ENCODE data around the gene MED12L. TPM values are rescaled to one million over a fixed set of nuclear protein-coding genes. Genes with fewer than 3 reads are reported as not detected.

MED12L gene
- total RNA-seq, 2 experiments from 2014 or later: 12.6 to 32.7 TPM

GRCh38 chr3:151393146-151393830 lies 307.8 kb downstream of the MED12L start:
- intact Hi-C loops (cut with micrococcal nuclease; ENCODE audit: unreplicated experiment): no loop called here
- Histone ChIP-seq H4K20me1 (ENCODE audit: insufficient read depth, low read length) (no peaks in the 10 kb centered on the region), H3K4me2 (ENCODE audit: low read length) (no peak overlapping the region), H3K9me2 (ENCODE audit: insufficient read depth, low read length) (no peaks in the 10 kb centered on the region), H2AFZ (ENCODE audit: low read length) (no peak overlapping the region), H3K4me1 (ENCODE audit: insufficient read depth, low read length, poor library complexity, severe bottlenecking) (peaks cover 3% of the 10 kb centered on the region), H3K36me3 (ENCODE audit: insufficient read depth, low read length) (peaks cover 23% of the 10 kb centered on the region), H3K27ac (ENCODE audit: low read depth, low read length, poor library complexity, severe bottlenecking) (no peak overlapping the region), H3K9me3 (ENCODE audit: low read length) (no peaks in the 10 kb centered on the region), H3K79me2 (ENCODE audit: insufficient read depth, low read depth, low read length) (no peaks in the 10 kb centered on the region), H3K4me3 (ENCODE audit: low read depth, low read length, poor library complexity, severe bottlenecking) (no peak overlapping the region)
- no TSS peak for BruUV-seq (replicated peaks)
- DNase-seq (ENCODE audit: low spot score): no peak
- ChIA-PET POLR2A (interaction anchor here (0.7 to 2.2 kb wide), 3 partner anchors 8 to 19 kb away, joined by 3 to 6 read pairs (median 3); partner anchors contain the start of gene P2RY12), CTCF (ENCODE audit: unreplicated experiment) (interaction anchor here (0.6 kb wide), 1 partner anchor 265 kb away, joined by 3 read pairs; no protein-coding TSS in a partner anchor)
- no peak for TF ChIP-seq EZH2phosphoT487 (IDR thresholded peaks at IDR 0.05; ENCODE audit: borderline replicate concordance, low read depth, low read length)
- TF ChIP-seq CTCF (conservative IDR thresholded peaks at IDR 0.05; ENCODE audit: low read length): no peak

- DNase-seq (ENCODE audit: low spot score): no peak
- BruUV-seq (replicated peaks): no TSS peak
- peaks cover 8% of the 10 kb centered on the region for H3K4me1 ChIP-seq (ENCODE audit: insufficient read depth, low read length, poor library complexity, severe bottlenecking)
- ChIA-PET CTCF (ENCODE audit: unreplicated experiment) (interaction anchor here (0.6 kb wide), 1 partner anchor 264 kb away, joined by 3 read pairs; no protein-coding TSS in a partner anchor), POLR2A (interaction anchor here (0.7 to 2.2 kb wide), 2 partner anchors 12 to 18 kb away, joined by 3 to 6 read pairs; no protein-coding TSS in a partner anchor)
- H3K79me2 ChIP-seq (ENCODE audit: insufficient read depth, low read depth, low read length): no peaks in the 10 kb centered on the region
- no peak overlapping the region for H2AFZ ChIP-seq (ENCODE audit: low read length)
- no peak overlapping the region for H3K4me2 ChIP-seq (ENCODE audit: low read length)
- TF ChIP-seq EZH2phosphoT487 (IDR thresholded peaks at IDR 0.05; ENCODE audit: borderline replicate concordance, low read depth, low read length): no peak
- TF ChIP-seq CTCF (conservative IDR thresholded peaks at IDR 0.05; ENCODE audit: low read length): no peak
- no peak overlapping the region for H3K4me3 ChIP-seq (ENCODE audit: low read depth, low read length, poor library complexity, severe bottlenecking)
- H3K9me2 ChIP-seq (ENCODE audit: insufficient read depth, low read length): no peaks in the 10 kb centered on the region
- no peak overlapping the region for H3K27ac ChIP-seq (ENCODE audit: low read depth, low read length, poor library complexity, severe bottlenecking)
- H3K9me3 ChIP-seq (ENCODE audit: low read length): no peaks in the 10 kb centered on the region
- no peaks in the 10 kb centered on the region for H4K20me1 ChIP-seq (ENCODE audit: insufficient read depth, low read length)
- peaks cover 27% of the 10 kb centered on the region for H3K36me3 ChIP-seq (ENCODE audit: insufficient read depth, low read length)
- intact Hi-C loops (cut with micrococcal nuclease; ENCODE audit: unreplicated experiment): no loop called here
Observed at GRCh38 chr3:151393941-151394340, 308.5 kb downstream of the MED12L start.

GRCh38 chr3:151394611-151395010 lies 309.1 kb downstream of the MED12L start:
- intact Hi-C loops (cut with micrococcal nuclease; ENCODE audit: unreplicated experiment): no loop called here
- no peak overlapping the region for H2AFZ ChIP-seq (ENCODE audit: low read length)
- H3K9me2 ChIP-seq (ENCODE audit: insufficient read depth, low read length): no peaks in the 10 kb centered on the region
- no peak overlapping the region for H3K4me2 ChIP-seq (ENCODE audit: low read length)
- H4K20me1 ChIP-seq (ENCODE audit: insufficient read depth, low read length): no peaks in the 10 kb centered on the region
- H3K36me3 ChIP-seq (ENCODE audit: insufficient read depth, low read length): peaks cover 27% of the 10 kb centered on the region
- BruUV-seq (replicated peaks): no TSS peak
- H3K9me3 ChIP-seq (ENCODE audit: low read length): no peaks in the 10 kb centered on the region
- peaks cover 11% of the 10 kb centered on the region for H3K4me1 ChIP-seq (ENCODE audit: insufficient read depth, low read length, poor library complexity, severe bottlenecking)
- no peak overlapping the region for H3K4me3 ChIP-seq (ENCODE audit: low read depth, low read length, poor library complexity, severe bottlenecking)
- no peaks in the 10 kb centered on the region for H3K79me2 ChIP-seq (ENCODE audit: insufficient read depth, low read depth, low read length)
- DNase-seq (ENCODE audit: low spot score): no peak
- TF ChIP-seq CTCF (conservative IDR thresholded peaks at IDR 0.05; ENCODE audit: low read length): no peak
- TF ChIP-seq EZH2phosphoT487 (IDR thresholded peaks at IDR 0.05; ENCODE audit: borderline replicate concordance, low read depth, low read length): no peak
- ChIA-PET POLR2A (interaction anchor here (2.2 to 6.1 kb wide), 2 partner anchors 10 to 12 kb away, joined by 6 to 33 read pairs; partner anchors contain the start of gene P2RY12), CTCF (ENCODE audit: unreplicated experiment) (no interaction called here)
- H3K27ac ChIP-seq (ENCODE audit: low read depth, low read length, poor library complexity, severe bottlenecking): no peak overlapping the region

Data from OCI-LY7 (cell line).